HG03060 (cell line): ENCODE results near the gene PICK1.

Source experiments
- ATAC-seq: cut with Tn5 transposase; IDR thresholded peaks from one replicate; pipeline ENCODE4 v1.9.1; 2021; ENCODE audit warnings: low read depth, moderate number of reproducible peaks; ENCODE audit not compliant: unreplicated experiment

The PICK1 gene

GRCh38 chr22:38056969-38057891 is at the start of gene PICK1:
TSS of gene PICK1 (plus strand) at chr22:38057404. CDS start at chr22:38057810, 406 bp downstream.
- no peak for ATAC-seq

- ATAC-seq: no peak
Observed at GRCh38 chr22:38009000-38009806, 48.0 kb upstream of the PICK1 start.

GRCh38 chr22:38012604-38013072 is 44.6 kb upstream of the PICK1 start:
- ATAC-seq: no peak

GRCh38 chr22:38014083-38014482 is 43.1 kb upstream of the PICK1 start:
- ATAC-seq: no peak

GRCh38 chr22:38016182-38017151 is 40.7 kb upstream of the PICK1 start:
- no peak for ATAC-seq

- ATAC-seq: no peak
Observed at GRCh38 chr22:38017272-38017920, 39.8 kb upstream of the PICK1 start.

- ATAC-seq: no peak
Observed at GRCh38 chr22:38017939-38018885, 39.0 kb upstream of the PICK1 start.

- ATAC-seq: no peak
Observed at GRCh38 chr22:38018938-38019827, 38.0 kb upstream of the PICK1 start.

- no peak for ATAC-seq
Observed at GRCh38 chr22:38021206-38021605, 36.0 kb upstream of the PICK1 start.

- no peak for ATAC-seq
Observed at GRCh38 chr22:38023045-38023444, 34.2 kb upstream of the PICK1 start.

GRCh38 chr22:38025514-38025913 is 31.7 kb upstream of the PICK1 start:
- no peak for ATAC-seq

- no peak for ATAC-seq
Observed at GRCh38 chr22:38026130-38027111, 30.8 kb upstream of the PICK1 start.

GRCh38 chr22:38027487-38027886 is 29.7 kb upstream of the PICK1 start:
- ATAC-seq: no peak

GRCh38 chr22:38028344-38029130 is 28.7 kb upstream of the PICK1 start:
- no peak for ATAC-seq

GRCh38 chr22:38029370-38029769 is 27.8 kb upstream of the PICK1 start:
- ATAC-seq: no peak

GRCh38 chr22:38029901-38030300 is 27.3 kb upstream of the PICK1 start:
- no peak for ATAC-seq
